HUES6 (cell line): ENCODE data around the gene TRIM13.

Experiments used
- H3K27ac ChIP-seq: 2 replicates; pipeline ENCODE4 v1.7.0; 2013; ENCODE audit warnings: low read depth, mild to moderate bottlenecking, low read length, inconsistent platforms
- H3K27me3 ChIP-seq: 2 replicates; pipeline ENCODE4 v1.6.1; 2013; ENCODE audit warnings: low read length; ENCODE audit not compliant: control insufficient read depth, insufficient read depth
- H3K36me3 ChIP-seq: 2 replicates; pipeline ENCODE4 v1.6.1; 2013; ENCODE audit warnings: low read length; ENCODE audit not compliant: control insufficient read depth, insufficient read depth
- H3K4me1 ChIP-seq: 2 replicates; pipeline ENCODE4 v1.6.1; 2013; ENCODE audit warnings: low read length; ENCODE audit not compliant: control insufficient read depth, insufficient read depth
- H3K4me3 ChIP-seq: 2 replicates; pipeline ENCODE4 v1.5.1; 2013; ENCODE audit warnings: low read depth, low read length
- H3K9ac ChIP-seq: one replicate; pipeline ENCODE4 v1.6.1; 2013; ENCODE audit warnings: mild to moderate bottlenecking, low read length
- H3K9me3 ChIP-seq: 2 replicates; pipeline ENCODE4 v1.6.1; 2013; ENCODE audit warnings: low read depth, low read length; ENCODE audit not compliant: control insufficient read depth, insufficient read depth

The TRIM13 gene

GRCh38 chr13:50065712-50066111, 68.9 kb downstream of the TRIM13 start:
- Histone ChIP-seq H3K9me3 (no peaks in the 10 kb centered on the region), H3K36me3 (peaks cover 25% of the 10 kb centered on the region), H3K4me1 (no peaks in the 10 kb centered on the region), H3K27me3 (no peaks in the 10 kb centered on the region), H3K4me3 (no peak overlapping the region), H3K27ac (no peak overlapping the region), H3K9ac (no peak overlapping the region)
